ENCODE measurements around the gene TNRC18.

GRCh38 chr7:5265320-5266190, 158.1 kb downstream of the TNRC18 start:
- TF ChIP-seq CTCF (IDR thresholded peaks at IDR 0.05; ENCODE audit: insufficient read depth, low read length, poor library complexity, severe bottlenecking) (no peak), EZH2phosphoT487 (conservative IDR thresholded peaks at IDR 0.05; ENCODE audit: low read length) (no peak)

Data from SU-DHL-6 (cell line).